Activated T-cell treated with anti-CD3 and anti-CD28 coated beads for 48 hours (primary cell): Measurements from ENCODE around the gene KCNK15.

ENCODE experiments used
- DNase-seq: peaks from one replicate; pipeline ENCODE4 v3.0.0-alpha.2; 2020; ENCODE audit warnings: low read depth

KCNK15 gene

GRCh38 chr20:44715499-44716308, 30.0 kb upstream of the KCNK15 start:
- no peak for DNase-seq

GRCh38 chr20:44716309-44717106, 29.2 kb upstream of the KCNK15 start:
- no peak for DNase-seq

- DNase-seq = no peak
These were observed 27.7 kb upstream of the KCNK15 start for GRCh38 chr20:44717986-44718385.

GRCh38 chr20:44719841-44720240, 25.8 kb upstream of the KCNK15 start:
- DNase-seq = no peak

GRCh38 chr20:44720621-44720996, 25.1 kb upstream of the KCNK15 start:
- DNase-seq = no peak

GRCh38 chr20:44720997-44721784, 24.5 kb upstream of the KCNK15 start:
- DNase-seq = no peak

GRCh38 chr20:44721785-44722054, 23.9 kb upstream of the KCNK15 start:
- DNase-seq = no peak

GRCh38 chr20:44722990-44723389, 22.7 kb upstream of the KCNK15 start:
- no peak for DNase-seq

- DNase-seq = no peak
These were observed 22.3 kb upstream of the KCNK15 start for GRCh38 chr20:44723391-44723790.

GRCh38 chr20:44723798-44724362, 21.8 kb upstream of the KCNK15 start:
- DNase-seq = no peak

GRCh38 chr20:44724423-44725091, 21.1 kb upstream of the KCNK15 start:
- no peak for DNase-seq

GRCh38 chr20:44725837-44726236, 19.8 kb upstream of the KCNK15 start:
- DNase-seq = no peak

- no peak for DNase-seq
These were observed 18.6 kb upstream of the KCNK15 start for GRCh38 chr20:44727039-44727438.

- no peak for DNase-seq
These were observed 18.0 kb upstream of the KCNK15 start for GRCh38 chr20:44727651-44728050.

GRCh38 chr20:44728801-44729443, 16.7 kb upstream of the KCNK15 start:
- DNase-seq = no peak

- DNase-seq = no peak
These were observed 15.2 kb upstream of the KCNK15 start for GRCh38 chr20:44730441-44730840.

- no peak for DNase-seq
These were observed 14.0 kb upstream of the KCNK15 start for GRCh38 chr20:44731657-44732056.

GRCh38 chr20:44732327-44732726, 13.3 kb upstream of the KCNK15 start:
- DNase-seq = no peak

- DNase-seq = peak; percentile 50
These were observed 12.2 kb upstream of the KCNK15 start for GRCh38 chr20:44733341-44734069.

GRCh38 chr20:44734938-44735337, 10.7 kb upstream of the KCNK15 start:
- DNase-seq = no peak

GRCh38 chr20:44735816-44736169, 9.9 kb upstream of the KCNK15 start:
- no peak for DNase-seq
